ENCODE results near the gene TUBB6. TPM values are rescaled to one million over a fixed set of nuclear protein-coding genes. Genes with fewer than 3 reads are reported as not detected.

Gene TUBB6
- total and polyA plus RNA-seq, 7 experiments from 2014 or later = 0.70 to 16.5 (median 3.2) TPM

- Mint-ChIP-seq H3K27me3 (no peaks in the 10 kb centered on the region), H3K9me3 (no peaks in the 10 kb centered on the region), H3K4me3 (no peak overlapping the region), H3K27ac (no peak overlapping the region), H3K36me3 (peaks cover 10 to 65% (median 21%) of the 10 kb centered on the region in 5 donors), H3K4me1 (peaks cover 0 to 7% (median 0%) of the 10 kb centered on the region in 7 donors)
- H3K27me3 ChIP-seq (ENCODE audit: control insufficient read depth in 2 of 2, insufficient read depth in 2 of 2, low read length in 2 of 2) = no peaks in the 10 kb centered on the region
- H3K9me3 ChIP-seq (ENCODE audit: control insufficient read depth in 2 of 3, low read length in 3 of 3) = no peaks in the 10 kb centered on the region
- H3K4me3 ChIP-seq (ENCODE audit: low read length) = no peak overlapping the region
- DNase-seq (no peak), ATAC-seq (no peak)
- peaks cover 0 to 46% (median 3%) of the 10 kb centered on the region in 3 experiments for H3K36me3 ChIP-seq (ENCODE audit: control insufficient read depth in 2 of 3, insufficient read depth in 3 of 3, low read length in 3 of 3)
- no peaks in the 10 kb centered on the region for H3K4me1 ChIP-seq (ENCODE audit: control insufficient read depth in 2 of 2, insufficient read depth in 2 of 2, low read length in 2 of 2)
- no peak overlapping the region for H3K27ac ChIP-seq (ENCODE audit: low read depth, low read length)
- ChIA-PET POLR2A (no interaction called here), CTCF (no interaction called here)
- intact Hi-C loops (cut with micrococcal nuclease) = no loop called here
Observed at GRCh38 chr18:12324991-12325725, 17.1 kb downstream of the TUBB6 start.

- ChIA-PET CTCF (no interaction called here), POLR2A (no interaction called here)
- Mint-ChIP-seq H3K9me3 (no peaks in the 10 kb centered on the region), H3K27me3 (no peaks in the 10 kb centered on the region), H3K4me3 (no peak overlapping the region), H3K36me3 (peaks cover 10 to 65% (median 21%) of the 10 kb centered on the region in 5 donors), H3K27ac (no peak overlapping the region), H3K4me1 (peaks cover 0 to 7% (median 0%) of the 10 kb centered on the region in 7 donors)
- no peak overlapping the region for H3K4me3 ChIP-seq (ENCODE audit: low read length)
- ATAC-seq (no peak), DNase-seq (no peak)
- H3K4me1 ChIP-seq (ENCODE audit: control insufficient read depth in 2 of 2, insufficient read depth in 2 of 2, low read length in 2 of 2) = no peaks in the 10 kb centered on the region
- intact Hi-C loops (cut with micrococcal nuclease) = no loop called here
- no peaks in the 10 kb centered on the region for H3K27me3 ChIP-seq (ENCODE audit: control insufficient read depth in 2 of 2, insufficient read depth in 2 of 2, low read length in 2 of 2)
- H3K9me3 ChIP-seq (ENCODE audit: control insufficient read depth in 2 of 3, low read length in 3 of 3) = no peaks in the 10 kb centered on the region
- H3K36me3 ChIP-seq (ENCODE audit: control insufficient read depth in 2 of 3, insufficient read depth in 3 of 3, low read length in 3 of 3) = peaks cover 0 to 46% (median 3%) of the 10 kb centered on the region in 3 experiments
- H3K27ac ChIP-seq (ENCODE audit: low read depth, low read length) = no peak overlapping the region
Observed at GRCh38 chr18:12325726-12326245, 17.7 kb downstream of the TUBB6 start.

GRCh38 chr18:12326711-12327460 lies 18.8 kb downstream of the TUBB6 start:
- H3K4me3 ChIP-seq (ENCODE audit: low read length) = no peak overlapping the region
- no peak for ATAC-seq
- Mint-ChIP-seq H3K36me3 (peaks cover 10 to 64% (median 15%) of the 10 kb centered on the region in 5 donors), H3K4me1 (peaks cover 0 to 7% (median 0%) of the 10 kb centered on the region in 7 donors), H3K4me3 (no peak overlapping the region), H3K27me3 (no peaks in the 10 kb centered on the region), H3K9me3 (no peaks in the 10 kb centered on the region), H3K27ac (peak overlapping the region in 1 of 9 donors; percentile 42)
- H3K4me1 ChIP-seq (ENCODE audit: control insufficient read depth in 2 of 2, insufficient read depth in 2 of 2, low read length in 2 of 2) = no peaks in the 10 kb centered on the region
- intact Hi-C loops (cut with micrococcal nuclease) = no loop called here
- H3K36me3 ChIP-seq (ENCODE audit: control insufficient read depth in 2 of 3, insufficient read depth in 3 of 3, low read length in 3 of 3) = peaks cover 0 to 46% (median 3%) of the 10 kb centered on the region in 3 experiments
- no peaks in the 10 kb centered on the region for H3K9me3 ChIP-seq (ENCODE audit: control insufficient read depth in 2 of 3, low read length in 3 of 3)
- no peak overlapping the region for H3K27ac ChIP-seq (ENCODE audit: low read depth, low read length)
- H3K27me3 ChIP-seq (ENCODE audit: control insufficient read depth in 2 of 2, insufficient read depth in 2 of 2, low read length in 2 of 2) = no peaks in the 10 kb centered on the region
- ChIA-PET CTCF (interaction anchor here (1.1 kb wide), 1 partner anchor 435 kb away, joined by 3 read pairs; no protein-coding TSS in a partner anchor), POLR2A (no interaction called here)
- no peak for DNase-seq

- peak; percentile 12 to 76 (median 53) for DNase-seq
- Mint-ChIP-seq H3K9me3 (no peaks in the 10 kb centered on the region), H3K4me3 (no peak overlapping the region), H3K36me3 (peaks cover 10 to 64% (median 15%) of the 10 kb centered on the region in 5 donors), H3K4me1 (peaks cover 0 to 7% (median 0%) of the 10 kb centered on the region in 7 donors), H3K27ac (peak overlapping the region in 1 of 9 donors; percentile 42), H3K27me3 (no peaks in the 10 kb centered on the region)
- Histone ChIP-seq H3K27me3 (ENCODE audit: control insufficient read depth in 2 of 2, insufficient read depth in 2 of 2, low read length in 2 of 2) (no peaks in the 10 kb centered on the region), H3K9me3 (ENCODE audit: control insufficient read depth in 2 of 3, low read length in 3 of 3) (no peaks in the 10 kb centered on the region), H3K27ac (ENCODE audit: low read depth, low read length) (no peak overlapping the region), H3K4me3 (ENCODE audit: low read length) (no peak overlapping the region), H3K4me1 (ENCODE audit: control insufficient read depth in 2 of 2, insufficient read depth in 2 of 2, low read length in 2 of 2) (no peaks in the 10 kb centered on the region), H3K36me3 (ENCODE audit: control insufficient read depth in 2 of 3, insufficient read depth in 3 of 3, low read length in 3 of 3) (peaks cover 0 to 46% (median 3%) of the 10 kb centered on the region in 3 experiments)
- ChIA-PET POLR2A (interaction anchor here (0.8 kb wide), 1 partner anchor 49 kb away, joined by 3 read pairs; the partner anchor contains the start of gene AFG3L2), CTCF (interaction anchor here (0.6 to 1.5 kb wide), 5 partner anchors 334 to 1858 kb away, joined by 3 to 7 read pairs (median 3); partner anchors contain the start of gene PSMG2)
- peak; percentile 84 for ATAC-seq
- intact Hi-C loops (cut with micrococcal nuclease) = loop anchor here (1.0 to 2.0 kb wide), 2 partner anchors 333 to 607 kb away; no protein-coding TSS in a partner anchor
Observed at GRCh38 chr18:12327510-12328178, 19.6 kb downstream of the TUBB6 start.

GRCh38 chr18:12328179-12328823 lies 20.3 kb downstream of the TUBB6 start:
- H3K27ac Mint-ChIP-seq = peak overlapping the region in 2 of 9 donors; percentile 12 to 34
- DNase-seq (peak in 1 of 9 donors; percentile 6), ATAC-seq (no peak)
- peaks cover 0 to 7% (median 0%) of the 10 kb centered on the region in 7 donors for H3K4me1 Mint-ChIP-seq
- ChIA-PET POLR2A (interaction anchor here (0.8 kb wide), 1 partner anchor 49 kb away, joined by 3 read pairs; the partner anchor contains the start of gene AFG3L2), CTCF (interaction anchor here (0.5 to 1.5 kb wide), 5 partner anchors 25 to 1857 kb away, joined by 3 to 7 read pairs (median 4); partner anchors contain the start of gene PSMG2)
- H3K27ac ChIP-seq (ENCODE audit: low read depth, low read length) = no peak overlapping the region
- H3K4me3 ChIP-seq (ENCODE audit: low read length) = no peak overlapping the region
- H3K36me3 ChIP-seq (ENCODE audit: control insufficient read depth in 2 of 3, insufficient read depth in 3 of 3, low read length in 3 of 3) = peaks cover 0 to 46% (median 3%) of the 10 kb centered on the region in 3 experiments
- no peaks in the 10 kb centered on the region for H3K9me3 Mint-ChIP-seq
- no peaks in the 10 kb centered on the region for H3K27me3 Mint-ChIP-seq
- no peak overlapping the region for H3K4me3 Mint-ChIP-seq
- intact Hi-C loops (cut with micrococcal nuclease) = loop anchor here (1.0 to 2.0 kb wide), 2 partner anchors 332 to 606 kb away; no protein-coding TSS in a partner anchor
- H3K36me3 Mint-ChIP-seq = peaks cover 11 to 61% (median 15%) of the 10 kb centered on the region in 5 donors
- H3K9me3 ChIP-seq (ENCODE audit: control insufficient read depth in 2 of 3, low read length in 3 of 3) = no peaks in the 10 kb centered on the region
- no peaks in the 10 kb centered on the region for H3K27me3 ChIP-seq (ENCODE audit: control insufficient read depth in 2 of 2, insufficient read depth in 2 of 2, low read length in 2 of 2)
- no peaks in the 10 kb centered on the region for H3K4me1 ChIP-seq (ENCODE audit: control insufficient read depth in 2 of 2, insufficient read depth in 2 of 2, low read length in 2 of 2)
